ENCODE results near the gene RRP1B. TPM values are rescaled to one million over a fixed set of nuclear protein-coding genes. Genes with fewer than 3 reads are reported as not detected.

RRP1B gene
- total RNA-seq, 4 donors from 2014 or later: 12.5 to 24.7 (median 18.9) TPM

DNA sequence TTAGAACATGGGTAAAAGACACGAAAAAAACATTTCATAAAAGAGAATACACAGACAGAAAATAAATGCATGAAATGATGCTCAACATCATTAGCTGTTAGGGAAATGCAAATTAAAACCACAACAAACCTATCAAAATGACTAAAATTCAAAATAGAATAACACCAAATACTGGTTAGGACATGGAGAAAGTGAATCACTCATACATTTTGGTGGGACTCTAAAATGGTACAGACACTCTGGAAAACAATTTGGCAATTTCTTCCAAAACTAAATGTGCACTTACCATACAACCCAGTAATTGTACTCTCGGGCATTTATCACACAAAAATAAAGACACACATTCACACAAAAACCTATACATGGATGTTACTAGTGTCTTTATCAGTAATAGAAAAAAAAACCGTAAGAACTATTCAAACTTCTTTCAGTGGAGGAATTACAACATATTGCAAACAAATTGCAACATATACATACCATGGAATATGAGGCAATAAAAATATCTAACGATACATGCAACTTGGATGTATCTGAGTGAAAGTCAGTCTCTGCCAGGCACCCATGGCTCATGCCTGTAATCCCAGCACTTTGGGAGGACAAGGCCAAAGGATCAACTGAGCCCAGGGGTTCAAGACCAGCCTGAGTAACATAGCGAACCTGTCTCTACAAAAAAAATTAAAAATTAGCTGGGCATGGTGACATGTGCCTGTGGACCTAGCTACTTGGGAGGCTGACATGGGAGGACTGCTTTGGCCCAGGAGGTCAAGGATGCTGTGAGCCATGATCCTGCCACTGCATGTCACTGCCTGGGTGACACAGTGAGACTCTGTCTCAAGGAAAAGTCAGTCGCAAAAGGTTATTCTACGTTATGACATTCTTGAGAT lies 19.6 kb upstream of the RRP1B start:
- DNase-seq (no peak), ATAC-seq (no peak)
- in situ Hi-C loops (cut with MboI; ENCODE audit: low sequenced_read_pairs in 4 of 4) (no loop called here), intact Hi-C loops (cut with DNase I; ENCODE audit: low total_unique reads) (no loop called here)
- no peaks in the 10 kb centered on the region for H3K4me1 ChIP-seq
- no peaks in the 10 kb centered on the region for H3K27me3 ChIP-seq
- H3K36me3 ChIP-seq: no peaks in the 10 kb centered on the region
- TF ChIP-seq, protein P1, sequence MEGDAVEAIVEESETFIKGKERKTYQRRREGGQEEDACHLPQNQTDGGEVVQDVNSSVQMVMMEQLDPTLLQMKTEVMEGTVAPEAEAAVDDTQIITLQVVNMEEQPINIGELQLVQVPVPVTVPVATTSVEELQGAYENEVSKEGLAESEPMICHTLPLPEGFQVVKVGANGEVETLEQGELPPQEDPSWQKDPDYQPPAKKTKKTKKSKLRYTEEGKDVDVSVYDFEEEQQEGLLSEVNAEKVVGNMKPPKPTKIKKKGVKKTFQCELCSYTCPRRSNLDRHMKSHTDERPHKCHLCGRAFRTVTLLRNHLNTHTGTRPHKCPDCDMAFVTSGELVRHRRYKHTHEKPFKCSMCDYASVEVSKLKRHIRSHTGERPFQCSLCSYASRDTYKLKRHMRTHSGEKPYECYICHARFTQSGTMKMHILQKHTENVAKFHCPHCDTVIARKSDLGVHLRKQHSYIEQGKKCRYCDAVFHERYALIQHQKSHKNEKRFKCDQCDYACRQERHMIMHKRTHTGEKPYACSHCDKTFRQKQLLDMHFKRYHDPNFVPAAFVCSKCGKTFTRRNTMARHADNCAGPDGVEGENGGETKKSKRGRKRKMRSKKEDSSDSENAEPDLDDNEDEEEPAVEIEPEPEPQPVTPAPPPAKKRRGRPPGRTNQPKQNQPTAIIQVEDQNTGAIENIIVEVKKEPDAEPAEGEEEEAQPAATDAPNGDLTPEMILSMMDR (IDR thresholded peaks at IDR 0.05 in 4 of 5, conservative IDR thresholded peaks at IDR 0.05 in 1 of 5): no peak
- no peak for TF ChIP-seq POLR2A (IDR thresholded peaks at IDR 0.05)
- H3K4me3 ChIP-seq: no peak overlapping the region
- H3K9me3 ChIP-seq: no peaks in the 10 kb centered on the region
- H3K27ac ChIP-seq: no peak overlapping the region

DNA sequence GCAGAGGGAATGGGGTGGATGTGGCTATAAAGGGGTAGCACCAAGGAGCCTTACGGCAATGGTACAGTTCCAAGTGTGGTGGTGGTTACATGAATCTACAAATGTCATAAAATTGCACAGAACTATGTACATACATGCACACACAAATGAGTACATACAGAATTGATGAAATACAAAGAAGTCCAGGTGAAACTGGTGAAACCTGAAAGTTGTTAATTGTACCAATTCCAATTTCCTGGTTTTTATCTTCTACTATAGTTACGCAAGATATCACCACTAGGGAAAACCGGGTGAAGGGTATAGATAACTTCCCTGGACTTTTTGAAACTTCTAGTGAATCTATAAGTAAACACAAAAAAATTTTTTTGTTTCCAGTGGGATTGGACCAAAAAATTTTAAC lies 19.0 kb upstream of the RRP1B start:
- H3K4me3 ChIP-seq: no peak overlapping the region
- no peaks in the 10 kb centered on the region for H3K9me3 ChIP-seq
- no peak overlapping the region for H3K27ac ChIP-seq
- TF ChIP-seq, protein P1 (IDR thresholded peaks at IDR 0.05 in 4 of 5, conservative IDR thresholded peaks at IDR 0.05 in 1 of 5): no peak
- TF ChIP-seq POLR2A (IDR thresholded peaks at IDR 0.05): no peak
- intact Hi-C loops (cut with DNase I; ENCODE audit: low total_unique reads): no loop called here
- peaks cover 0 to 3% of the 10 kb centered on the region in 2 donors for H3K4me1 ChIP-seq
- no peaks in the 10 kb centered on the region for H3K27me3 ChIP-seq
- no peak for ATAC-seq
- in situ Hi-C loops (cut with MboI; ENCODE audit: low sequenced_read_pairs in 4 of 4): no loop called here
- DNase-seq: no peak
- no peaks in the 10 kb centered on the region for H3K36me3 ChIP-seq

DNA sequence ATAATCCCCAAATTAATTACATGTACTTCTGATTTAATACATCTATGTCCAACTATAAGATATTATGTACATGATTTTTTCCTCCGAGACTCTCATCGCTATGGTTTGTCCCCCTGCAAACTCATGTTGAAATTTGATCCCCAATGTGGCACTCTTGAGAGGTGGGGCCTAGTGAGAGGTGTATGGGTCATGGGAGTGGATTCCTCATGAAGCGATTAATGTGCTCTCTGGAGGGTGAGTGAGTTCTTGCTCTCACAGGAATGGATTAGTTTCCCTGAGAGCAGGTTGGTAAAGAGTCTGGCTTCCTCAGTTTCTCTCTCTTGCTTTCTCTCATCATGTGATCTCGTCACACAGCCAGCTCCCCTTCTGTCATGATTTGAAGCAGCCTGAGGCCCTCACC lies 16.2 kb upstream of the RRP1B start:
- in situ Hi-C loops (cut with MboI; ENCODE audit: low sequenced_read_pairs in 4 of 4): no loop called here
- no peak for ATAC-seq

DNA sequence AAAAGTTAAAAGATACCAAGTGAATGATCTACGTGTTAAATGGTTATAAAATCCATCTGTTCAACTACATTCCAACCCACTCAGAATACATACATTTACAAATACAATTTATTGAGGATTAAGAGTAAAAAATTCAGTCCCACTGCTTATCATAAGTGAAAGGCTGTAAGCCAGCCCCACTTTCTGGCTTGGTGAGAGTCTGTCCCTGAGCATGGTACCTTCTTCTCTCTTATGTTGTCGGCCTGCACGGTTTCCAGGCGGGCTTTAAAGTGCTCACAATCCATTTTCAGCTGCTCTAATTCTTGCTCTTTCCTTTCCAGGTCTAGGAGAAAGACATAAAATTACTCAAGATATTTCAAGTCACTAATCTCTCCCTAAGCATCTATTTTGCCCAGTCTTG lies 15.3 kb upstream of the RRP1B start:
- intact Hi-C loops (cut with DNase I; ENCODE audit: low total_unique reads) (no loop called here), in situ Hi-C loops (cut with MboI; ENCODE audit: low sequenced_read_pairs in 4 of 4) (no loop called here)
- no peaks in the 10 kb centered on the region for H3K36me3 ChIP-seq
- ATAC-seq: no peak
- no peak overlapping the region for H3K4me3 ChIP-seq
- H3K27me3 ChIP-seq: no peaks in the 10 kb centered on the region
- TF ChIP-seq POLR2A (IDR thresholded peaks at IDR 0.05): no peak
- TF ChIP-seq, protein P1 (IDR thresholded peaks at IDR 0.05 in 4 of 5, conservative IDR thresholded peaks at IDR 0.05 in 1 of 5): no peak
- DNase-seq: no peak
- no peaks in the 10 kb centered on the region for H3K9me3 ChIP-seq
- H3K27ac ChIP-seq: no peak overlapping the region
- peaks cover 6 to 12% of the 10 kb centered on the region in 2 donors for H3K4me1 ChIP-seq

More for the DNA sequence above, 16.2 kb upstream of the RRP1B start:
- DNase-seq: no peak
- no peaks in the 10 kb centered on the region for H3K36me3 ChIP-seq
- H3K27ac ChIP-seq: no peak overlapping the region
- no peak for TF ChIP-seq POLR2A (IDR thresholded peaks at IDR 0.05)
- TF ChIP-seq, protein P1 (IDR thresholded peaks at IDR 0.05 in 4 of 5, conservative IDR thresholded peaks at IDR 0.05 in 1 of 5): no peak
- intact Hi-C loops (cut with DNase I; ENCODE audit: low total_unique reads): no loop called here
- H3K4me1 ChIP-seq: peaks cover 6 to 12% of the 10 kb centered on the region in 2 donors
- H3K9me3 ChIP-seq: no peaks in the 10 kb centered on the region
- no peaks in the 10 kb centered on the region for H3K27me3 ChIP-seq
- H3K4me3 ChIP-seq: no peak overlapping the region

All from gastrocnemius medialis (tissue), 4 donors.